ENCODE results near the gene ROR1. TPM values are rescaled to one million over a fixed set of nuclear protein-coding genes. Genes with fewer than 3 reads are reported as not detected.

ROR1 gene
- total and polyA plus RNA-seq, 2 of the 13 experiments (the other 11 are each of a cell fraction or from before 2014, with no cell fraction given): 0.58 to 2.3 TPM

GRCh38 chr1:63917571-63918417 is 144.0 kb downstream of the ROR1 start:
- ATAC-seq (peak; percentile 51; the same call in 2 of the 3 replicates), FAIRE-seq (no peak), DNase-seq (ENCODE audit: low spot score) (peak; percentile 4)
- Histone ChIP-seq H4K20me1 (ENCODE audit: insufficient read depth, low read length) (no peaks in the 10 kb centered on the region), H3K9me3 (ENCODE audit: low read length) (no peaks in the 10 kb centered on the region), H2AFZ (ENCODE audit: low read length) (no peak overlapping the region), H3K36me3 (replicated peaks in 1 of 2; ENCODE audit: control insufficient read depth in 1 of 2, insufficient read depth in 2 of 2, low read length in 2 of 2) (no peaks in the 10 kb centered on the region), H3K9ac (ENCODE audit: insufficient read depth, low read depth, low read length) (no peak overlapping the region), H3K27me3 (ENCODE audit: control insufficient read depth in 1 of 2, insufficient read depth in 2 of 2, low read length in 2 of 2) (no peaks in the 10 kb centered on the region), H3K27ac (ENCODE audit: extremely low read length, insufficient read depth, low read length) (no peak overlapping the region), H3K4me2 (ENCODE audit: low read depth, low read length) (no peak overlapping the region), H3K4me3 (replicated peaks in 1 of 3; ENCODE audit: insufficient read depth in 1 of 3, low read depth in 2 of 3, low read length in 3 of 3) (no peak overlapping the region), H3K4me1 (ENCODE audit: insufficient read depth, low read length) (peaks cover 13% of the 10 kb centered on the region), H3K79me2 (ENCODE audit: insufficient read depth, low read length) (no peaks in the 10 kb centered on the region)
- POLR2A ChIA-PET: no interaction called here
- 76% methylated on average over 11 of the region's 13 CpGs for WGBS (ENCODE audit: low lambda C conversion rate)
- TF ChIP-seq CTCF (CRISPR knock-in tag; IDR thresholded peaks at IDR 0.05) (peak; percentile 48), ISX (CRISPR knock-in tag; conservative IDR thresholded peaks at IDR 0.05) (no peak)
- TF ChIP-seq, protein P1, sequence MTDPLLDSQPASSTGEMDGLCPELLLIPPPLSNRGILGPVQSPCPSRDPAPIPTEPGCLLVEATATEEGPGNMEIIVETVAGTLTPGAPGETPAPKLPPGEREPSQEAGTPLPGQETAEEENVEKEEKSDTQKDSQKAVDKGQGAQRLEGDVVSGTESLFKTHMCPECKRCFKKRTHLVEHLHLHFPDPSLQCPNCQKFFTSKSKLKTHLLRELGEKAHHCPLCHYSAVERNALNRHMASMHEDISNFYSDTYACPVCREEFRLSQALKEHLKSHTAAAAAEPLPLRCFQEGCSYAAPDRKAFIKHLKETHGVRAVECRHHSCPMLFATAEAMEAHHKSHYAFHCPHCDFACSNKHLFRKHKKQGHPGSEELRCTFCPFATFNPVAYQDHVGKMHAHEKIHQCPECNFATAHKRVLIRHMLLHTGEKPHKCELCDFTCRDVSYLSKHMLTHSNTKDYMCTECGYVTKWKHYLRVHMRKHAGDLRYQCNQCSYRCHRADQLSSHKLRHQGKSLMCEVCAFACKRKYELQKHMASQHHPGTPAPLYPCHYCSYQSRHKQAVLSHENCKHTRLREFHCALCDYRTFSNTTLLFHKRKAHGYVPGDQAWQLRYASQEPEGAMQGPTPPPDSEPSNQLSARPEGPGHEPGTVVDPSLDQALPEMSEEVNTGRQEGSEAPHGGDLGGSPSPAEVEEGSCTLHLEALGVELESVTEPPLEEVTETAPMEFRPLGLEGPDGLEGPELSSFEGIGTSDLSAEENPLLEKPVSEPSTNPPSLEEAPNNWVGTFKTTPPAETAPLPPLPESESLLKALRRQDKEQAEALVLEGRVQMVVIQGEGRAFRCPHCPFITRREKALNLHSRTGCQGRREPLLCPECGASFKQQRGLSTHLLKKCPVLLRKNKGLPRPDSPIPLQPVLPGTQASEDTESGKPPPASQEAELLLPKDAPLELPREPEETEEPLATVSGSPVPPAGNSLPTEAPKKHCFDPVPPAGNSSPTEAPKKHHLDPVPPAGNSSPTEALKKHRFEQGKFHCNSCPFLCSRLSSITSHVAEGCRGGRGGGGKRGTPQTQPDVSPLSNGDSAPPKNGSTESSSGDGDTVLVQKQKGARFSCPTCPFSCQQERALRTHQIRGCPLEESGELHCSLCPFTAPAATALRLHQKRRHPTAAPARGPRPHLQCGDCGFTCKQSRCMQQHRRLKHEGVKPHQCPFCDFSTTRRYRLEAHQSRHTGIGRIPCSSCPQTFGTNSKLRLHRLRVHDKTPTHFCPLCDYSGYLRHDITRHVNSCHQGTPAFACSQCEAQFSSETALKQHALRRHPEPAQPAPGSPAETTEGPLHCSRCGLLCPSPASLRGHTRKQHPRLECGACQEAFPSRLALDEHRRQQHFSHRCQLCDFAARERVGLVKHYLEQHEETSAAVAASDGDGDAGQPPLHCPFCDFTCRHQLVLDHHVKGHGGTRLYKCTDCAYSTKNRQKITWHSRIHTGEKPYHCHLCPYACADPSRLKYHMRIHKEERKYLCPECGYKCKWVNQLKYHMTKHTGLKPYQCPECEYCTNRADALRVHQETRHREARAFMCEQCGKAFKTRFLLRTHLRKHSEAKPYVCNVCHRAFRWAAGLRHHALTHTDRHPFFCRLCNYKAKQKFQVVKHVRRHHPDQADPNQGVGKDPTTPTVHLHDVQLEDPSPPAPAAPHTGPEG (CRISPR knock-in tag; IDR thresholded peaks at IDR 0.05): no peak
- CTCF ChIA-PET (ENCODE audit: low intra/inter-chr PET ratio, low total read pairs): no interaction called here
- BruUV-seq (replicated peaks): no TSS peak
- intact Hi-C loops (cut with micrococcal nuclease; ENCODE audit: unreplicated experiment): loop anchor here (5.0 to 10.0 kb wide), 2 partner anchors 300 to 327 kb away; no protein-coding TSS in a partner anchor
- in situ Hi-C loops (cut with HindIII; ENCODE audit: extremely low pct_ligation_motif_present, low pct_unique_long_range_greater_than_20kb): loop anchor here (25.0 kb wide), 2 partner anchors 230 to 305 kb away; no protein-coding TSS in a partner anchor

All from HepG2 (cell line).